SK-N-SH (cell line): ENCODE data around the gene LRMDA. TPM values are rescaled to one million over a fixed set of nuclear protein-coding genes. Genes with fewer than 3 reads are reported as not detected.

ENCODE experiments used
- CTCF ChIA-PET: fragments of 300-600, 350-600 bp; formaldehyde crosslinking; extraction: SDS; loops from one replicate; lab custom pipeline; 2021; lab: Yijun Ruan, JAX
- POLR2A ChIA-PET: fragments of 350-600 bp; sonication (Branson Sonifier 250); formaldehyde crosslinking; extraction: SDS; loops from one replicate; lab custom pipeline; 2020; ENCODE audit warnings: antibody characterized with exemption, inconsistent platforms; lab: Yijun Ruan, JAX
- DNase-seq: peaks from one replicate; pipeline ENCODE4 v3.0.0; 2012
- H2AFZ ChIP-seq: fragments of 200-600 bp; sonication (generic); 2 replicates; pipeline ENCODE4 v1.8.1; 2016; ENCODE audit warnings: antibody characterized with exemption, mild to moderate bottlenecking, low read depth
- H3F3A ChIP-seq: fragments of 200-600 bp; sonication (generic); replicated peaks from 2 replicates; pipeline ENCODE3; 2016; ENCODE audit warnings: antibody characterized with exemption, mild to moderate bottlenecking; ENCODE audit not compliant: insufficient read depth
- H3K27ac ChIP-seq, 2 experiments: fragments of 200-500 bp in 1 of 2; fragments of 200-600 bp in 1 of 2; sonication (Bioruptor generic) in 1 of 2; sonication (generic), shearing (Covaris generic) in 1 of 2; 2 replicates each; pipeline versions ENCODE4 v1.5.1 to v1.6.1; 2014 to 2016; ENCODE audit warnings: low read depth in 2 of 2, inconsistent platforms in 1 of 2, low read length in 1 of 2, mild to moderate bottlenecking in 1 of 2, mixed read lengths in 1 of 2
- H3K27me3 ChIP-seq: fragments of 200-600 bp; sonication (generic), shearing (Covaris generic); 2 replicates; pipeline ENCODE4 v1.6.1; 2016; ENCODE audit warnings: mixed run types; ENCODE audit not compliant: insufficient read depth
- H3K36me3 ChIP-seq, 2 experiments: fragments of 200-500 bp in 1 of 2; fragments of 200-600 bp in 1 of 2; sonication (Bioruptor generic) in 1 of 2; sonication (generic) in 1 of 2; replicated peaks in 1 of 2; 2 replicates each; pipeline versions ENCODE3 to v1.5.1; 2014 to 2016; ENCODE audit warnings: low read length in 1 of 2, mild to moderate bottlenecking in 1 of 2; ENCODE audit not compliant: insufficient read depth in 2 of 2, control insufficient read depth in 1 of 2
- H3K4me1 ChIP-seq, 2 experiments: fragments of 200-500 bp in 1 of 2; fragments of 200-600 bp in 1 of 2; sonication (Bioruptor generic) in 1 of 2; sonication (generic), shearing (Covaris generic) in 1 of 2; 2 replicates each; pipeline versions ENCODE4 v1.5.1 to v1.6.1; 2014 to 2016; ENCODE audit warnings: low read depth in 1 of 2, low read length in 1 of 2, mixed run types in 1 of 2; ENCODE audit not compliant: insufficient read depth in 2 of 2, control insufficient read depth in 1 of 2
- H3K4me2 ChIP-seq: fragments of 200-600 bp; sonication (generic), shearing (Covaris generic); 2 replicates; pipeline ENCODE4 v1.6.1; 2017; ENCODE audit warnings: mixed run types
- H3K4me3 ChIP-seq, 2 experiments: fragments of 200-500 bp in 1 of 2; fragments of 200-600 bp in 1 of 2; sonication (Bioruptor generic) in 1 of 2; sonication (generic), shearing (Covaris generic) in 1 of 2; 2 replicates each; pipeline versions ENCODE4 v1.5.1 to v1.8.1; 2014 to 2016; ENCODE audit warnings: low read depth in 2 of 2, inconsistent platforms in 1 of 2, low read length in 1 of 2, mild to moderate bottlenecking in 1 of 2, mixed read lengths in 1 of 2, moderate library complexity in 1 of 2
- H3K79me2 ChIP-seq: fragments of 200-600 bp; sonication (generic); 2 replicates; pipeline ENCODE4 v1.8.1; 2017; ENCODE audit warnings: mild to moderate bottlenecking; ENCODE audit not compliant: insufficient read depth
- H3K9ac ChIP-seq: fragments of 200-600 bp; sonication (generic); 2 replicates; pipeline ENCODE4 v1.6.1; 2017; ENCODE audit warnings: mixed run types
- H3K9me2 ChIP-seq: fragments of 200-600 bp; sonication (generic); 2 replicates; pipeline ENCODE4 v1.6.1; 2017; ENCODE audit warnings: mixed run types
- H3K9me3 ChIP-seq: fragments of 200-600 bp; sonication (generic); 2 replicates; pipeline ENCODE4 v1.6.1; 2017; ENCODE audit warnings: mixed run types, mild to moderate bottlenecking, moderate library complexity
- H4K20me1 ChIP-seq: fragments of 200-600 bp; sonication (generic); 2 replicates; pipeline ENCODE4 v1.6.1; 2017; ENCODE audit warnings: mild to moderate bottlenecking, mixed run types; ENCODE audit not compliant: insufficient read depth
- CTCF ChIP-seq: fragments of 200-600 bp; sonication (generic); IDR thresholded peaks from 2 replicates; pipeline ENCODE4 v1.6.1; 2017; ENCODE audit warnings: antibody characterized with exemption, mild to moderate bottlenecking, moderate library complexity
- ELF1 ChIP-seq: IDR thresholded peaks from 2 replicates; pipeline ENCODE4 v1.4.0; 2012
- FOSL2 ChIP-seq: IDR thresholded peaks from 2 replicates; pipeline ENCODE4 v1.4.0; 2012; ENCODE audit warnings: low read depth, mild to moderate bottlenecking, moderate library complexity, borderline replicate concordance
- FOXJ3 ChIP-seq: sonication (generic); formaldehyde crosslinking; IDR thresholded peaks from 2 replicates; pipeline ENCODE4 v1.5.1; 2020; ENCODE audit warnings: mild to moderate bottlenecking, missing genetic modification reagents
- GABPA ChIP-seq: IDR thresholded peaks from 2 replicates; pipeline ENCODE4 v1.4.0; 2012; ENCODE audit warnings: low read depth, mild to moderate bottlenecking
- MAX ChIP-seq: IDR thresholded peaks from 2 replicates; pipeline ENCODE4 v1.4.0; 2012; ENCODE audit warnings: low read depth
- MEF2A ChIP-seq: IDR thresholded peaks from 2 replicates; pipeline ENCODE4 v1.4.0; 2012; ENCODE audit warnings: low read depth, borderline replicate concordance
- MXI1 ChIP-seq: IDR thresholded peaks from 2 replicates; pipeline ENCODE4 v1.6.1; 2012; ENCODE audit warnings: mild to moderate bottlenecking, low read depth, low read length, improper control_type of control experiment
- NFIC ChIP-seq: IDR thresholded peaks from 2 replicates; pipeline ENCODE4 v1.4.0; 2012; ENCODE audit warnings: borderline replicate concordance
- NRF1 ChIP-seq: IDR thresholded peaks from 2 replicates; pipeline ENCODE4 v1.6.1; 2012; ENCODE audit warnings: low read depth, mild to moderate bottlenecking, low read length
- RAD21 ChIP-seq: IDR thresholded peaks from 2 replicates; pipeline ENCODE4 v1.6.1; 2012; ENCODE audit warnings: mild to moderate bottlenecking, low read length
- RCOR1 ChIP-seq: fragments of 150-350 bp; IDR thresholded peaks from 2 replicates; pipeline ENCODE4 v1.6.1; 2017; ENCODE audit warnings: antibody characterized with exemption, low read length
- REST ChIP-seq: IDR thresholded peaks from 2 replicates; pipeline ENCODE4 v1.6.1; 2012; ENCODE audit warnings: mild to moderate bottlenecking, low read depth, low read length, moderate library complexity
- SIN3A ChIP-seq: IDR thresholded peaks from 2 replicates; pipeline ENCODE4 v1.6.1; 2012; ENCODE audit warnings: low read depth, mild to moderate bottlenecking, low read length, moderate library complexity, borderline replicate concordance
- TAF1 ChIP-seq: IDR thresholded peaks from 2 replicates; pipeline ENCODE4 v1.6.1; 2012; ENCODE audit warnings: low read depth, mild to moderate bottlenecking, low read length, moderate library complexity, borderline replicate concordance
- TCF12 ChIP-seq: IDR thresholded peaks from 2 replicates; pipeline ENCODE4 v1.4.0; 2012
- ZBTB33 ChIP-seq: IDR thresholded peaks from 2 replicates; pipeline ENCODE4 v1.4.0; 2012; ENCODE audit warnings: low read depth, borderline replicate concordance
- WGBS: methylation state at CpG from one replicate; pipeline ENCODE4 v1.1.6; 2017; ENCODE audit warnings: low lambda C conversion rate; 5-methylcytosine and 5-hydroxymethylcytosine counted together
- polyA plus RNA-seq, 3 experiments: library from polyadenylated mRNA; depleted of rRNA; stranded (reverse); fragments of >200 nt; gene quantifications; 2 replicates each; pipeline ENCODE4 v1.2.3, GENCODE V29; 2012

Gene LRMDA
- polyA plus RNA-seq, 1 of the 3 experiments (the other 2 are of a cell fraction), result 0.95 TPM

GRCh38 chr10:75397496-75398199 is 33.8 kb upstream of the LRMDA start:
- CTCF ChIA-PET, result no interaction called here
- TF ChIP-seq MEF2A (no peak), NRF1 (no peak), RAD21 (no peak), FOXJ3 (CRISPR knock-in tag) (no peak)
- Histone ChIP-seq H3F3A (peaks cover 8% of the 10 kb centered on the region), H3K9me3 (no peaks in the 10 kb centered on the region), H3K36me3 (peaks cover 15 to 41% of the 10 kb centered on the region in 2 experiments), H3K9ac (no peak overlapping the region), H2AFZ (no peak overlapping the region), H3K4me1 (peaks cover 0 to 12% of the 10 kb centered on the region in 2 experiments; a peak in 2 of 4 replicates), H3K4me3 (no peak overlapping the region), H3K27ac (no peak overlapping the region), H3K79me2 (peaks cover 41% of the 10 kb centered on the region), H3K27me3 (no peaks in the 10 kb centered on the region), H3K9me2 (no peaks in the 10 kb centered on the region), H4K20me1 (peaks cover 33% of the 10 kb centered on the region), H3K4me2 (no peak overlapping the region)
- POLR2A ChIA-PET, result no interaction called here
- no peak for DNase-seq
- 96% methylated on average over 19 of the region's 19 CpGs for WGBS

- Histone ChIP-seq H3K36me3 (peaks cover 15 to 41% of the 10 kb centered on the region in 2 experiments), H3K4me1 (peaks cover 0 to 12% of the 10 kb centered on the region in 2 experiments; a peak in 2 of 4 replicates), H3K79me2 (peaks cover 44% of the 10 kb centered on the region), H3K4me2 (peak overlapping the region; percentile 93; the same call in 1 of the 2 replicates), H2AFZ (no peak overlapping the region), H3K27ac (no peak overlapping the region), H4K20me1 (peaks cover 33% of the 10 kb centered on the region), H3K4me3 (peak overlapping the region; percentile 82 to 96; a peak in 1 of 4 replicates), H3K9ac (no peak overlapping the region), H3K9me3 (no peaks in the 10 kb centered on the region), H3K27me3 (no peaks in the 10 kb centered on the region), H3K9me2 (no peaks in the 10 kb centered on the region), H3F3A (peaks cover 14% of the 10 kb centered on the region)
- ChIA-PET POLR2A (no interaction called here), CTCF (interaction anchor here (0.7 kb wide), 1 partner anchor 1587 kb away, joined by 3 read pairs; no protein-coding TSS in a partner anchor)
- TF ChIP-seq GABPA, result no peak
- no peak for TF ChIP-seq SIN3A
- TF ChIP-seq NFIC, result no peak
- TF ChIP-seq CTCF, result no peak
- no peak for TF ChIP-seq TCF12
- TF ChIP-seq RAD21, result no peak
- TF ChIP-seq ELF1, result no peak
- TF ChIP-seq MAX, result no peak
- TF ChIP-seq ZBTB33, result no peak
- TF ChIP-seq RCOR1, result no peak
- no peak for TF ChIP-seq REST
- no peak for TF ChIP-seq FOSL2
- no peak for TF ChIP-seq TAF1
- no peak for TF ChIP-seq MXI1
- 95% methylated on average over 17 of the region's 17 CpGs for WGBS
- no peak for DNase-seq
Measured at GRCh38 chr10:75398200-75398691, 33.2 kb upstream of the LRMDA start.
